Measurements from ENCODE around the gene DCHS1.
A peak's percentile ranks its signal among the peaks of the same experiment; 100 is the strongest.

DCHS1 gene

GRCh38 chr11:6671991-6672390 lies 16.4 kb upstream of the DCHS1 start:
- no peak for TF ChIP-seq Cebpa-rat (IDR thresholded peaks at IDR 0.05)
- Histone ChIP-seq H3K9ac (no peak overlapping the region), H3K27ac (no peak overlapping the region), H4K20me1 (no peaks in the 10 kb centered on the region), H3K27me3 (no peaks in the 10 kb centered on the region), H3K9me3 (no peaks in the 10 kb centered on the region), H3K4me2 (no peak overlapping the region), H3K4me3 (no peak overlapping the region), H3K36me3 (0 out of 2 replicates have a peak, but pooled peaks cover 3% of the 10 kb centered on the region), H3K4me1 (peaks cover 15% of the 10 kb centered on the region)

DNA sequence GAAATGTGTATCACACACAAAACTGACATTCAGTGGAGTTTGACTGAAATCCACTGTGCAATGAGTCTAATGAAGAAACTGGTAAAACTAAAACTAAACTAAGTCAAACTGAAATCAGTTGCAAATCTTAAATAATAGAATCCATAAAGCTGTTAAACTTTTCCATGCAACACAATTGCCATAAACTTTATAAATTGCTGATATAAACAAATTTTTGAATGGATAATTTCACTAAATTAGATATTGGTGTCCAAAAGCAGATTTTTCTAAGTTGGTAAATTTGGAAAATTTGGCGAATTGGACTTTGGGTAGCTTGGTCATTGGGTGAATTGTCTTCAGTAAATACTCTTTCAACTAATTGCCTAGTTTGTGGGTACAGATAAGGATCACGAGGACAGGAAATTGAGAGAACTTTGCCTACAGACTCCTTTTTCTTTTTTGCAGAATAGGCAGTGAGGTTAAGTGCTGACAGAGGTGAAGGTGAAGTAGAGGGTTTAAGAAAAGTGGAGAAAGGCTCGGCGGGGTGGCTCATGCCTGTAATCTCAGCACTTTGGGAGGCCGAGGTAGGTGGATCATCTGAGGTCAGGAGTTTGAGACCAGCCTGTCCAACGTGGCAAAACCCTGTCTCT lies 14.7 kb upstream of the DCHS1 start:
- TF ChIP-seq Cebpa-rat (IDR thresholded peaks at IDR 0.05), result no peak
- no peaks in the 10 kb centered on the region for H3K36me3 ChIP-seq
- peaks cover 15% of the 10 kb centered on the region for H3K4me1 ChIP-seq
- no peak overlapping the region for H3K9ac ChIP-seq
- H3K27me3 ChIP-seq, result no peaks in the 10 kb centered on the region
- no peaks in the 10 kb centered on the region for H3K9me3 ChIP-seq
- H3K4me3 ChIP-seq, result no peak overlapping the region
- H3K4me2 ChIP-seq, result no peak overlapping the region
- H3K27ac ChIP-seq, result no peak overlapping the region
- H4K20me1 ChIP-seq, result no peaks in the 10 kb centered on the region

DNA sequence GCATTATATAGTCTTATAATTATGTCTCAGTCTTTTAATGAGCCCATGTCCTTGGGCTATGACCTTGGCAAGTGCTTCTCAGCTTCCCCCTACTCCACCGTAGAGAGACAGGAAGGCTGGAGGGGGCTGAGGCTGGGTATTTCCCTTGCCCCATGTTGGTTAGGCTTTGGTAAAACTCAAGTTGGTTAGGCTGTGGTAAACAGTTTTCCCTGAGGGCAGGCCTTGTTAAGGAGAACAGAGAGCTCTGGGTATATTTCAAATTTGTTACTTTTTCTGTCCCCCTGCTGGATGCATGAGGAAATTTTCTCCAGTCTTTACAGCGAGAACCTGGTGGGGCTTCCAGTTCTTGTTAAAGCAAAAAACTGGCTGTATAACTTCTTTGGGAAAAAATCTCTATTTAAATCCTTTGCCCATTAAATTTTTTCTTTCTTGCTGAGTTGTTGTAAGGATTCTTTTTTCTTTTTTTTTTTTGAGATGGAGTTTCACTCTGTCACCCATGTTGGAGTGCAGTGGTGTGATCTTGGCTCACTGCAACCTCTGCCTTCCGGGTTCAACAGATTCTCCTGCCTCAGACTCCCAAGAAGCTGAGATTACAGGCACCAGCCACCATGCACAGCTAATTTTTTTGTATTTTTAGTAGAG lies 12.2 kb upstream of the DCHS1 start:
- TF ChIP-seq Cebpa-rat (IDR thresholded peaks at IDR 0.05), result no peak
- no peaks in the 10 kb centered on the region for H3K36me3 ChIP-seq
- peaks cover 9% of the 10 kb centered on the region; the same call in 1 of the 2 replicates for H3K4me1 ChIP-seq
- H3K27me3 ChIP-seq, result no peaks in the 10 kb centered on the region
- no peak overlapping the region for H3K9ac ChIP-seq
- no peaks in the 10 kb centered on the region for H4K20me1 ChIP-seq
- no peaks in the 10 kb centered on the region for H3K9me3 ChIP-seq
- peak overlapping the region; percentile 17; the same call in 1 of the 2 replicates for H3K4me2 ChIP-seq
- H3K4me3 ChIP-seq, result no peak overlapping the region
- H3K27ac ChIP-seq, result no peak overlapping the region

DNA sequence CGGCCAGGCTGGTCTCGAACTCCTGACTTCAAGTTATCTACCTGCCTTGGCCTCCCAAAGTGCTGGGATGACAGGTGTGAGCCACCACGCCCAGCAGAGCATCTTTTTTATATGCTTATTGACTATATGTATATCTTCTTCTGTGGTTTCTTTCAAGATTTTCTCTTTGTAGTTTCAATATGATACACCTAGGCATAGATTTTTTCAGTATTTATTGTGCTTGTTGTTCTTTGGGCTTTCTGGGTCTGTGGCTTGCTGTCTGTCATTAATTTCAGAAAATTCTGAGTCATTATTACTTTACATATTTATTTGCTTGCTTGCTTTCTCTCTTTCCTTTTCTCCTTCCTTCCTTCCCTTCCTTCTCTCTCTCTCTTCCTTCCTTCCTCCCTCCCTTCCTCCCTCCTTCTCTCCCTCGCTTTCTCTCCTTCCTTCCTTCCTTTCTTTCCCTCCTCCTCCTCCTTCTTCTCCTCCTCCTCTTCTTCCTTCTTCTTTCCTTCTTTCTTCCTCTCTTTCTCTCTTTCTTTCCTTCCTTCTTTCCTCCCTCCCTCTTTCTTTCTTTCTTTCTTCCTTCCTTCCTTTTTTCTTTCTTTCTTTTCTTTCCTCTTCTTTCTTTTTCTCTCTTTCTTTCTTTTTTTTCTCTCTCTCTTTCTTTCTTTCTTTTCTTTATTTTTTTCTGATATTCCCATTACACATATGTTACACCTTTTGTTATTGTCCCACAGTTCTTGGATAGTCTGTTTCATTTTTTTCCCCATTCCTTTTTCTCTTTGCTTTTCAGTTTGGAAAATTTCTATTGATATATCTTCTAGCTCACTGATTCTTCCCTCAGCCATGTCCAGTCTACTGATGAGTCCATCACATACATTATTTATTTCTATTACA lies 10.9 kb upstream of the DCHS1 start:
- Histone ChIP-seq H3K27ac (no peak overlapping the region), H3K36me3 (no peaks in the 10 kb centered on the region), H3K9ac (no peak overlapping the region), H3K4me1 (peaks cover 9% of the 10 kb centered on the region; the same call in 1 of the 2 replicates), H3K4me3 (no peak overlapping the region), H3K4me2 (no peak overlapping the region), H3K27me3 (no peaks in the 10 kb centered on the region), H4K20me1 (no peaks in the 10 kb centered on the region), H3K9me3 (no peaks in the 10 kb centered on the region)
- TF ChIP-seq Cebpa-rat (IDR thresholded peaks at IDR 0.05), result no peak

- TF ChIP-seq Cebpa-rat (IDR thresholded peaks at IDR 0.05), result no peak
- no peaks in the 10 kb centered on the region for H4K20me1 ChIP-seq
- no peak overlapping the region for H3K27ac ChIP-seq
- H3K9ac ChIP-seq, result no peak overlapping the region
- no peak overlapping the region for H3K4me3 ChIP-seq
- no peaks in the 10 kb centered on the region for H3K27me3 ChIP-seq
- H3K4me1 ChIP-seq, result peaks cover 9% of the 10 kb centered on the region; the same call in 1 of the 2 replicates
- H3K36me3 ChIP-seq, result no peaks in the 10 kb centered on the region
- H3K9me3 ChIP-seq, result no peaks in the 10 kb centered on the region
- H3K4me2 ChIP-seq, result no peak overlapping the region
Observed at GRCh38 chr11:6664551-6664950, 8.9 kb upstream of the DCHS1 start.

- no peak overlapping the region for H3K27ac ChIP-seq
Observed at GRCh38 chr11:6663794-6664469, 8.3 kb upstream of the DCHS1 start.

DNA sequence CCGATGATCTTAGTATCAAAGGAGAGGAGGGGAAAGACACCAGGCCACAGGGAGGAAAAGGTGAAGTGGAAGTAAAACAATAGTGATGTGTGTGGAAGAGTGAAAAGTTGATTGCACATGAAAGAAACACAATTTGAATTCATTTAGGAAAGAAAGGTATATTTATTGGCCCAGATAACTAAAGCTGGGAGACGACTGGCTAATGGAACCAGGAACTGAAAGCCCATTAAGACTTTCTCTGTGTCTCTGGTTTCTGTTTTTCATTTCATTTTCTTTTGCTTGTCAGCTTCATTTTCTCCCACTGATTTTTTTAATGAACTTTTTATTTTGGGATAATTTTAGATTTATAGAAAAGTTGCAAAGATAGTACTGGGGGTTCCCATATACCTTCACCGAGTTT lies 5.1 kb upstream of the DCHS1 start:
- H3K4me1 ChIP-seq, result 0 out of 2 replicates have a peak, but pooled peaks cover 7% of the 10 kb centered on the region
- H3K9me3 ChIP-seq, result no peaks in the 10 kb centered on the region
- no peak overlapping the region for H3K27ac ChIP-seq
- no peak overlapping the region for H3K4me3 ChIP-seq
- no peaks in the 10 kb centered on the region for H4K20me1 ChIP-seq
- peaks cover 16% of the 10 kb centered on the region for H3K27me3 ChIP-seq
- H3K4me2 ChIP-seq, result no peak overlapping the region
- H3K9ac ChIP-seq, result no peak overlapping the region
- H3K36me3 ChIP-seq, result no peaks in the 10 kb centered on the region
- TF ChIP-seq Cebpa-rat (IDR thresholded peaks at IDR 0.05), result no peak

More at GRCh38 chr11:6663794-6664469, 8.3 kb upstream of the DCHS1 start:
- H3K9me3 ChIP-seq, result no peaks in the 10 kb centered on the region
- no peak overlapping the region for H3K9ac ChIP-seq
- H4K20me1 ChIP-seq, result no peaks in the 10 kb centered on the region
- no peak for TF ChIP-seq Cebpa-rat (IDR thresholded peaks at IDR 0.05)
- H3K4me2 ChIP-seq, result no peak overlapping the region
- H3K4me3 ChIP-seq, result no peak overlapping the region
- peaks cover 9% of the 10 kb centered on the region; the same call in 1 of the 2 replicates for H3K4me1 ChIP-seq
- H3K27me3 ChIP-seq, result no peaks in the 10 kb centered on the region
- no peaks in the 10 kb centered on the region for H3K36me3 ChIP-seq

DNA sequence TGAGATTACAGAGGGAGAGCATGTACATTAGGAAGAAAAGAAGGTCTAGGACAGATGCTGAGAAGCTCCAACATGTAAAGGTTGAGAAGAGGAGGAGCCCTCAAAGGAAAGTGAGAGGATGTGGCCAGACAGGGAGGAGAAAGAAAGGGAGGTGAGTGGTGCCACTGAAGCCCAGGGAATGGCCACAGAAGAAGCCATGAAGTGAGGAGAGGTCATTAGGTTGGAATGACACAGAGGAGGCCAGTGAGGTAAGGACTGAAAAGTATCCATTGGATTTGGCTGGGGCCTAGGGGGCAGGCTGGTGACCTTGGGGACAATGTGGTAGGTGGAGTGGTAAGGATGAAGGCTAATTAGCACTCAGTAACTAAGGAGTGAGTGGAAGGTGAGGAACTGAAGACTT lies 3.0 kb upstream of the DCHS1 start:
- H4K20me1 ChIP-seq, result 0 out of 2 replicates have a peak, but pooled peaks cover 4% of the 10 kb centered on the region
- H3K4me1 ChIP-seq, result peaks cover 21% of the 10 kb centered on the region
- H3K9me3 ChIP-seq, result no peaks in the 10 kb centered on the region
- no peak overlapping the region for H3K4me2 ChIP-seq
- H3K36me3 ChIP-seq, result no peaks in the 10 kb centered on the region
- H3K4me3 ChIP-seq, result no peak overlapping the region
- no peak for TF ChIP-seq Cebpa-rat (IDR thresholded peaks at IDR 0.05)
- no peak overlapping the region for H3K27ac ChIP-seq
- H3K27me3 ChIP-seq, result peaks cover 36% of the 10 kb centered on the region
- H3K9ac ChIP-seq, result no peak overlapping the region

GRCh38 chr11:6657346-6657745 lies 1.7 kb upstream of the DCHS1 start:
- no peak overlapping the region for H3K27ac ChIP-seq
- H3K9me3 ChIP-seq, result no peaks in the 10 kb centered on the region
- no peak overlapping the region for H3K9ac ChIP-seq
- H3K4me1 ChIP-seq, result peaks cover 32% of the 10 kb centered on the region
- H3K4me3 ChIP-seq, result no peak overlapping the region
- peaks cover 17% of the 10 kb centered on the region; the same call in 1 of the 2 replicates for H4K20me1 ChIP-seq
- no peaks in the 10 kb centered on the region for H3K36me3 ChIP-seq
- no peak overlapping the region for H3K4me2 ChIP-seq
- peaks cover 47% of the 10 kb centered on the region for H3K27me3 ChIP-seq
- TF ChIP-seq Cebpa-rat (IDR thresholded peaks at IDR 0.05), result no peak
